Osteoblast (primary cell): ENCODE data around the gene TASOR. TPM values are rescaled to one million over a fixed set of nuclear protein-coding genes. Genes with fewer than 3 reads are reported as not detected.
"Not testable (repeated sequence)": the region's sequence is repeated elsewhere in the genome, so short reads cannot be mapped to it uniquely, and the experiment has no call there.

ENCODE experiments used
- DNase-seq: peaks from one replicate; pipeline ENCODE4 v3.0.0; 2011; ENCODE audit warnings: low spot score, mixed read lengths; ENCODE audit not compliant: insufficient read length; ENCODE audit errors: missing footprints
- H2AFZ ChIP-seq: 2 replicates; pipeline ENCODE4 v1.6.0; 2011; ENCODE audit warnings: mild to moderate bottlenecking, low read length
- H3K27ac ChIP-seq: 2 replicates; pipeline ENCODE4 v1.5.1; 2011; ENCODE audit warnings: mild to moderate bottlenecking, low read depth, low read length, moderate library complexity
- H3K27me3 ChIP-seq: 2 replicates; pipeline ENCODE4 v1.6.0; 2012; ENCODE audit warnings: mild to moderate bottlenecking, control low read depth, inconsistent platforms, low read length, moderate library complexity; ENCODE audit not compliant: insufficient read depth
- H3K36me3 ChIP-seq: 2 replicates; pipeline ENCODE4 v1.5.1; 2011; ENCODE audit warnings: mild to moderate bottlenecking, low read length, control low read depth, moderate library complexity; ENCODE audit not compliant: insufficient read depth
- H3K4me1 ChIP-seq: 2 replicates; pipeline ENCODE4 v1.5.1; 2011; ENCODE audit warnings: mild to moderate bottlenecking, low read length, control low read depth, moderate library complexity; ENCODE audit not compliant: insufficient read depth
- H3K4me2 ChIP-seq: 2 replicates; pipeline ENCODE4 v1.6.0; 2011; ENCODE audit warnings: mild to moderate bottlenecking, low read length; ENCODE audit not compliant: insufficient read depth
- H3K4me3 ChIP-seq: fragments of 200-600 bp; sonication (generic); 3 replicates; pipeline ENCODE4 v1.5.1; 2012; ENCODE audit warnings: mild to moderate bottlenecking, low read length, inconsistent platforms; ENCODE audit not compliant: insufficient read depth
- H3K79me2 ChIP-seq: 2 replicates; pipeline ENCODE4 v1.6.0; 2012; ENCODE audit warnings: mild to moderate bottlenecking, low read length, control low read depth, inconsistent platforms; ENCODE audit not compliant: insufficient read depth
- H3K9me3 ChIP-seq: 2 replicates; pipeline ENCODE4 v1.5.1; 2011; ENCODE audit warnings: low read depth, low read length, control low read depth
- H4K20me1 ChIP-seq: 2 replicates; pipeline ENCODE4 v1.6.0; 2012; ENCODE audit warnings: mild to moderate bottlenecking, low read length, control low read depth; ENCODE audit not compliant: insufficient read depth
- total RNA-seq: library from RNA; depleted of rRNA; stranded (reverse); fragments of >200 nt; gene quantifications from 2 replicates; pipeline ENCODE4 v1.2.3, GENCODE V29; 2012
- TF ChIP-seq, protein P1 (sequence below): IDR thresholded peaks from 2 replicates; pipeline ENCODE4 v1.5.1; 2011; ENCODE audit warnings: mild to moderate bottlenecking, low read depth, low read length, moderate library complexity; ENCODE audit errors: extremely low read depth

Gene TASOR
- total RNA-seq, 1 donor, result 65.5 TPM

DNA sequence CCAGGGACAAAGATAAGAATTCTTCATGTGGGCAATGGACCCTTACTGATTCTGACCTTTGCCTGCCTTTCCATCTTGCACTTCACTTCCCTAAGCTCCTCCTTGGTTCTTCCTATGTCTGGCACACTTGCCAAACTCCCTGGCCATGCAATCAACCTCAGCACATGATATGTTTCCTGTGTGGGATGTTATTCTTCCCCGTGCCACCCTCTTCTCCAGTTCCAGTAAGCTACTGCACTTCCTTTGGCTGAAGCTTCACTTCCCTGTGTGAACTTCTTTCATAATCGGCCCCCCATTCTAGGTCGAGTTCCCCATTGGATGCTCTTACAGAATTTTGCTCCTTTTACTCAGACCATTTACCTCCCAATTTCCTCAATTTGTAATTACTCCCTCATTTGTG lies 10.7 kb upstream of the TASOR start:
- Histone ChIP-seq H3K36me3 (no peaks in the 10 kb centered on the region), H3K4me2 (no peak overlapping the region), H3K9me3 (no peaks in the 10 kb centered on the region), H3K4me3 (no peak overlapping the region), H3K4me1 (no peaks in the 10 kb centered on the region), H3K27me3 (no peaks in the 10 kb centered on the region), H2AFZ (no peak overlapping the region), H3K27ac (no peak overlapping the region), H4K20me1 (no peaks in the 10 kb centered on the region), H3K79me2 (no peaks in the 10 kb centered on the region)
- TF ChIP-seq, protein P1, sequence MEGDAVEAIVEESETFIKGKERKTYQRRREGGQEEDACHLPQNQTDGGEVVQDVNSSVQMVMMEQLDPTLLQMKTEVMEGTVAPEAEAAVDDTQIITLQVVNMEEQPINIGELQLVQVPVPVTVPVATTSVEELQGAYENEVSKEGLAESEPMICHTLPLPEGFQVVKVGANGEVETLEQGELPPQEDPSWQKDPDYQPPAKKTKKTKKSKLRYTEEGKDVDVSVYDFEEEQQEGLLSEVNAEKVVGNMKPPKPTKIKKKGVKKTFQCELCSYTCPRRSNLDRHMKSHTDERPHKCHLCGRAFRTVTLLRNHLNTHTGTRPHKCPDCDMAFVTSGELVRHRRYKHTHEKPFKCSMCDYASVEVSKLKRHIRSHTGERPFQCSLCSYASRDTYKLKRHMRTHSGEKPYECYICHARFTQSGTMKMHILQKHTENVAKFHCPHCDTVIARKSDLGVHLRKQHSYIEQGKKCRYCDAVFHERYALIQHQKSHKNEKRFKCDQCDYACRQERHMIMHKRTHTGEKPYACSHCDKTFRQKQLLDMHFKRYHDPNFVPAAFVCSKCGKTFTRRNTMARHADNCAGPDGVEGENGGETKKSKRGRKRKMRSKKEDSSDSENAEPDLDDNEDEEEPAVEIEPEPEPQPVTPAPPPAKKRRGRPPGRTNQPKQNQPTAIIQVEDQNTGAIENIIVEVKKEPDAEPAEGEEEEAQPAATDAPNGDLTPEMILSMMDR, result no peak
- DNase-seq, result no peak

DNA sequence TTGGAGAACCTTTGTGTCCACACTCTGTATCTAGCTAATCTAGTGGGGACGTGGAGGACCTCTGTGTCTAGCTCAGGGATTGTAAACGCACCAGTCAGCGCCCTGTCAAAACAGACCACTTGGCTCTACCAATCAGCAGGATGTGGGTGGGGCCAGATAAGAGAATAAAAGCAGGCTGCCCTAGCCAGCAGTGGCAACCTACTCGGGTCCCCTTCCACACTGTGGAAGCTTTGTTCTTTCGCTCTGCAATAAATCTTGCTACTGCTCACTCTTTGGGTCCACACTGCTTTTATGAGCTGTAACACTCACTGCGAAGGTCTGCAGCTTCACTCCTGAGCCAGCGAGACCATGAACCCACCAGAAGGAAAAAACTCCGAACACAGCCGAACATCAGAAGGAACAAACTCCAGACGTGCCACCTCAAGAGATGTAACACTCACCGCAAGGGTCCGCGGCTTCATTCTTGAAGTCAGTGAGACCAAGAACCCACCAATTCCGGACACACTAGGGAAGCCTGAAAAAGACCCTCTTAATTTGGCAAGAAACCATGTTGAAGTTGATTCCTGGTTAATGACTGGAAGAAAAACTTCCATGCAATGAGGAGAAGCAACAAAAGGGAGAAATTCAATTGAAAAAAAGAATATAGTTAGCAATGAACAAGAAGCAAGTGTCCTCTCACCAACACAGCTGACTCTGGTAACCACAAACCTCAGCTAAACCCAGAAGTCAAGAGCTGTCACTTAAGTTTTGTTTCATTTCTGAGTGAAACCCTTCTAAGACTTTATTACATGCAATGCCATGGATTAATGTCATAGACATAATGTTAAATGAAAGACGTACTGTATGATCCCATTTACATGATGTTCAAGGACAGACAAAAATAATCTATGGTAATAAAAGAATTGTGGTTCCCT lies 9.7 kb upstream of the TASOR start:
- H2AFZ ChIP-seq, H4K20me1 ChIP-seq, H3K27ac ChIP-seq, H3K79me2 ChIP-seq, H3K36me3 ChIP-seq, H3K4me3 ChIP-seq, H3K9me3 ChIP-seq, H3K4me2 ChIP-seq, DNase-seq, H3K4me1 ChIP-seq, H3K27me3 ChIP-seq: not testable (repeated sequence)

DNA sequence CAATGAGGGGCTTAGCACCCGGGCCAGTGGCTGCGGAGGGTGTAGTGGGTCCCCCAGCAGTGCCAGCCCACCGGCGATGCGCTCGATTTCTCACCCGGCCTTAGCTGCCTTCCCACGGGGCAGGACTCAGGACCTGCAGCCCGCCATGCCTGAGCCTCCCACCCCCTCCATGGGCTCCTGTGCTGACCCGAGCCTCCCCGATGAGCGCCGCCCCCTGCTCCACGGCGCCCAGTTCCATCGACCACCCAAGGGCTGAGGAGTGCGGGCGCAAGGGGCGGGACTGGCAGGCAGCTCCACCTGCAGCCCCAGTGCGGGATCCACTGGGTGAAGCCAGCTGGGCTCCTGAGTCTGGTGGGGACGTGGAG lies 8.9 kb upstream of the TASOR start:
- H3K27me3 ChIP-seq, H3K4me1 ChIP-seq, H3K36me3 ChIP-seq, H3K79me2 ChIP-seq, H3K27ac ChIP-seq, H3K4me3 ChIP-seq, H4K20me1 ChIP-seq, H3K4me2 ChIP-seq, H3K9me3 ChIP-seq, DNase-seq, H2AFZ ChIP-seq: not testable (repeated sequence)

DNA sequence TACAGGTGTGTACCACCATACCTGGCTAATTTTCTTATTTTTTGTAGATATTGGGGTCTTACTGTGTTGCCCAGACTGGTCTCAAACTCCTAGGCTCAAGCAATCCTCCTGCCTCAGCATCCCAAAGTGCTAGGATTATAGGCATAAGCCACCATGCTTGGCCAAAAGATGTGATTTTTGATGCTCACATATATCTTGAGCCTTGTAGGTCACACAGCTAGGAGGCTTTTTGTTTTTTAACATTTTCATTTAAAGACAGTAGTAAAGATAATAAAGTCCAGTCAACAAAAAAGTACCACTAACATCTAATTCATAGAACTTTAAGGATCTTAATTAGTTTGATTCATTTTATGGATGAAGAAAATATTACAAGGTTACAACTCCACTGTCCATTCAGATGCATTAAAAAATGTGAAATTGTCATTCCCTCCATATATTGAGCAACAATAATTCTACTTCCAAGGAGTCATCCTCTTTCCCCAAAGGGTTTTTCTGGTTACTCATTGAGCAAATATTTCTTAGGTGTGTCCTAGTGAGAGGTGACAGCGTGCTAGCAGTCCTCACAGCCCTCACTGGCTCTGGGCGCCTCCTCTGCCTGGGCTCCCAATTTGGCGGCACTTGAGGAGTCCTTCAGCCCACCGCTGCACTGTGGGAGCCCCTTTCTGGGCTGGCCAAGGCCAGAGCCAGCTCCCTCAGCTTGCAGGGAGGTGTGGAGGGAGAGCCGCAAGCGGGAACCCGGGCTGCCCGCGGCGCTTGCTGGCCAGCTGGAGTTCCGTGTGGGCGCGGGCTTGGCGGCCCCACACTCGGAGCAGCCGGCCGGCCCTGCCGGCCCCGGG lies 8.3 kb upstream of the TASOR start:
- Histone ChIP-seq H3K27ac (no peak overlapping the region), H3K9me3 (no peaks in the 10 kb centered on the region), H3K79me2 (no peaks in the 10 kb centered on the region), H3K4me3 (no peak overlapping the region), H3K4me1 (no peaks in the 10 kb centered on the region), H4K20me1 (no peaks in the 10 kb centered on the region), H2AFZ (no peak overlapping the region), H3K36me3 (no peaks in the 10 kb centered on the region), H3K27me3 (no peaks in the 10 kb centered on the region), H3K4me2 (no peak overlapping the region)
- DNase-seq, result no peak
- TF ChIP-seq, protein P1, result no peak
